DMS114 treated with DMSO at 0.1 percent for 48 hours (cell line): ENCODE results near the gene CYP24A1.

Source experiments
- DNase-seq: peaks from one replicate; lab custom pipeline; 2025; ENCODE audit not compliant: unreplicated experiment; lab: John Stamatoyannopoulos, UW

Gene CYP24A1

GRCh38 chr20:54115172-54115854 is 58.5 kb downstream of the CYP24A1 start:
- no peak for DNase-seq

- no peak for DNase-seq
These were observed 59.7 kb downstream of the CYP24A1 start for GRCh38 chr20:54114109-54114508.

- no peak for DNase-seq
These were observed 60.2 kb downstream of the CYP24A1 start for GRCh38 chr20:54113566-54113965.

GRCh38 chr20:54112221-54112884 is 61.4 kb downstream of the CYP24A1 start:
- no peak for DNase-seq

GRCh38 chr20:54111460-54111859 is 62.3 kb downstream of the CYP24A1 start:
- no peak for DNase-seq

GRCh38 chr20:54110457-54110856 is 63.3 kb downstream of the CYP24A1 start:
- no peak for DNase-seq

- no peak for DNase-seq
These were observed 63.7 kb downstream of the CYP24A1 start for GRCh38 chr20:54110041-54110440.

GRCh38 chr20:54108817-54109216 is 65.0 kb downstream of the CYP24A1 start:
- no peak for DNase-seq

- DNase-seq = no peak
These were observed 65.5 kb downstream of the CYP24A1 start for GRCh38 chr20:54108326-54108642.

GRCh38 chr20:54107600-54108325 is 66.0 kb downstream of the CYP24A1 start:
- no peak for DNase-seq

GRCh38 chr20:54107181-54107580 is 66.6 kb downstream of the CYP24A1 start:
- DNase-seq = no peak

- no peak for DNase-seq
These were observed 67.6 kb downstream of the CYP24A1 start for GRCh38 chr20:54106162-54106561.

- DNase-seq = no peak
These were observed 68.1 kb downstream of the CYP24A1 start for GRCh38 chr20:54105653-54106052.

GRCh38 chr20:54104781-54105180 is 69.0 kb downstream of the CYP24A1 start:
- no peak for DNase-seq

- DNase-seq = no peak
These were observed 69.8 kb downstream of the CYP24A1 start for GRCh38 chr20:54103762-54104600.
